Measurements from ENCODE around the gene WDR45.

GRCh38 chrX:49106930-49107329, 27.2 kb upstream of the WDR45 start:
- TF ChIP-seq CTCF (IDR thresholded peaks at IDR 0.05) (peak in 3 of 7 experiments; percentile 10 to 29 (median 18)), EP300 (IDR thresholded peaks at IDR 0.05) (no peak), POLR2AphosphoS5 (IDR thresholded peaks at IDR 0.05) (no peak), POLR2A (IDR thresholded peaks at IDR 0.05) (no peak)
